ENCODE results near the gene ANXA2. TPM values are rescaled to one million over a fixed set of nuclear protein-coding genes. Genes with fewer than 3 reads are reported as not detected.

Gene ANXA2
- total RNA-seq, 1 donor from 2014 or later: 2,122 TPM

Other genes with a start within 250 kb of the ANXA2 start
- gene ICE2, start 81.2 kb upstream of the ANXA2 start, total RNA-seq: 29.1 TPM

All from esophagus mucosa (tissue), 1 donor.